ENCODE measurements around the gene OGFOD3.

The OGFOD3 gene

GRCh38 chr17:82440991-82441627, 22.7 kb upstream of the OGFOD3 start:
- Histone ChIP-seq H3K79me2 (no peaks in the 10 kb centered on the region), H2AFZ (no peak overlapping the region), H3K4me1 (peaks cover 15% of the 10 kb centered on the region), H3K9ac (no peak overlapping the region), H3K27me3 (ENCODE audit: control insufficient read depth, insufficient read depth, low read length) (no peaks in the 10 kb centered on the region), H3K4me3 (ENCODE audit: low read depth, low read length) (no peak overlapping the region), H3K27ac (peak overlapping the region; percentile 82), H3K9me3 (ENCODE audit: control insufficient read depth, low read length) (no peaks in the 10 kb centered on the region), H3K4me2 (ENCODE audit: low read length) (no peak overlapping the region), H3K36me3 (ENCODE audit: control insufficient read depth, insufficient read depth, low read length) (no peaks in the 10 kb centered on the region)
- no peak for TF ChIP-seq CTCF (IDR thresholded peaks at IDR 0.05)

GRCh38 chr17:82440469-82440981, 22.1 kb upstream of the OGFOD3 start:
- Histone ChIP-seq H3K79me2 (no peaks in the 10 kb centered on the region), H3K4me1 (peaks cover 15% of the 10 kb centered on the region), H3K4me3 (ENCODE audit: low read depth, low read length) (no peak overlapping the region), H3K27ac (no peak overlapping the region), H3K27me3 (ENCODE audit: control insufficient read depth, insufficient read depth, low read length) (no peaks in the 10 kb centered on the region), H2AFZ (no peak overlapping the region), H3K9me3 (ENCODE audit: control insufficient read depth, low read length) (no peaks in the 10 kb centered on the region), H3K9ac (no peak overlapping the region), H3K36me3 (ENCODE audit: control insufficient read depth, insufficient read depth, low read length) (no peaks in the 10 kb centered on the region), H3K4me2 (ENCODE audit: low read length) (no peak overlapping the region)
- TF ChIP-seq CTCF (IDR thresholded peaks at IDR 0.05), result no peak

GRCh38 chr17:82439829-82440365, 21.5 kb upstream of the OGFOD3 start:
- TF ChIP-seq CTCF (IDR thresholded peaks at IDR 0.05), result no peak
- H3K36me3 ChIP-seq (ENCODE audit: control insufficient read depth, insufficient read depth, low read length), result no peaks in the 10 kb centered on the region
- H3K27ac ChIP-seq, result no peak overlapping the region

GRCh38 chr17:82439194-82439828, 20.9 kb upstream of the OGFOD3 start:
- H3K4me1 ChIP-seq, result peaks cover 15% of the 10 kb centered on the region
- H3K36me3 ChIP-seq (ENCODE audit: control insufficient read depth, insufficient read depth, low read length), result no peaks in the 10 kb centered on the region
- H3K4me3 ChIP-seq (ENCODE audit: low read depth, low read length), result no peak overlapping the region
- no peak overlapping the region for H2AFZ ChIP-seq
- no peaks in the 10 kb centered on the region for H3K27me3 ChIP-seq (ENCODE audit: control insufficient read depth, insufficient read depth, low read length)
- TF ChIP-seq CTCF (IDR thresholded peaks at IDR 0.05), result no peak
- H3K9ac ChIP-seq, result no peak overlapping the region
- H3K9me3 ChIP-seq (ENCODE audit: control insufficient read depth, low read length), result no peaks in the 10 kb centered on the region
- no peaks in the 10 kb centered on the region for H3K79me2 ChIP-seq
- H3K4me2 ChIP-seq (ENCODE audit: low read length), result no peak overlapping the region
- no peak overlapping the region for H3K27ac ChIP-seq

More at GRCh38 chr17:82439829-82440365, 21.5 kb upstream of the OGFOD3 start:
- no peak overlapping the region for H3K4me3 ChIP-seq (ENCODE audit: low read depth, low read length)
- H3K4me2 ChIP-seq (ENCODE audit: low read length), result no peak overlapping the region
- no peaks in the 10 kb centered on the region for H3K9me3 ChIP-seq (ENCODE audit: control insufficient read depth, low read length)
- H2AFZ ChIP-seq, result no peak overlapping the region
- H3K27me3 ChIP-seq (ENCODE audit: control insufficient read depth, insufficient read depth, low read length), result no peaks in the 10 kb centered on the region
- H3K9ac ChIP-seq, result no peak overlapping the region
- peaks cover 15% of the 10 kb centered on the region for H3K4me1 ChIP-seq
- H3K79me2 ChIP-seq, result no peaks in the 10 kb centered on the region

Data from parathyroid adenoma (tissue), 2 donors.